ENCODE data around the gene BANF2. TPM values are rescaled to one million over a fixed set of nuclear protein-coding genes. Genes with fewer than 3 reads are reported as not detected.
A peak's percentile ranks its signal among the peaks of the same experiment; 100 is the strongest.
"Not testable (repeated sequence)": the region's sequence is repeated elsewhere in the genome, so short reads cannot be mapped to it uniquely, and the experiment has no call there.

BANF2 gene
- total RNA-seq = not detected

DNA sequence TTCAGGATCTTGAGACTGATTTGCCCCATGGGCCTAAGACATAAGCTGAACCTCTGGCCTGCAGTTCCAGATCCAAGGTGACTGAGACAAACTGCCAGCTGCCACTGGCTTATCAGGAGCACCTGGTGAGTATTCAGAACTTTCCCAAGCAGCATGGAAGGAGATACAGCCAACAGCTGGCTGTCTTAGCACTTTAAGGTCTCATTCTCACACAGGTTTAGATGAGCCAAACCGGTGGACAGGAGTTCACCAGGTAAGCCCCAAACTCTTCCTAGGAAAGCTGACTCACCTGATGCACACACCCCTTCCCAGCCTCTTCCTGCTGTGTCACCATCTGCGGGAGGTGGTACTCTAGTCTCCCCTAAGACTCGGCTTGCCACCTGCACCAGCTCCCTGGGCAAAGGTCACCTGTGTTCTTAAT, at the start of gene BANF2:
Gene BANF2, plus strand, starts transcription at position 36 of the 421 bp plus-strand sequence. CDS start 25,060 bp downstream, outside the sequence.
- no peak for DNase-seq

DNA sequence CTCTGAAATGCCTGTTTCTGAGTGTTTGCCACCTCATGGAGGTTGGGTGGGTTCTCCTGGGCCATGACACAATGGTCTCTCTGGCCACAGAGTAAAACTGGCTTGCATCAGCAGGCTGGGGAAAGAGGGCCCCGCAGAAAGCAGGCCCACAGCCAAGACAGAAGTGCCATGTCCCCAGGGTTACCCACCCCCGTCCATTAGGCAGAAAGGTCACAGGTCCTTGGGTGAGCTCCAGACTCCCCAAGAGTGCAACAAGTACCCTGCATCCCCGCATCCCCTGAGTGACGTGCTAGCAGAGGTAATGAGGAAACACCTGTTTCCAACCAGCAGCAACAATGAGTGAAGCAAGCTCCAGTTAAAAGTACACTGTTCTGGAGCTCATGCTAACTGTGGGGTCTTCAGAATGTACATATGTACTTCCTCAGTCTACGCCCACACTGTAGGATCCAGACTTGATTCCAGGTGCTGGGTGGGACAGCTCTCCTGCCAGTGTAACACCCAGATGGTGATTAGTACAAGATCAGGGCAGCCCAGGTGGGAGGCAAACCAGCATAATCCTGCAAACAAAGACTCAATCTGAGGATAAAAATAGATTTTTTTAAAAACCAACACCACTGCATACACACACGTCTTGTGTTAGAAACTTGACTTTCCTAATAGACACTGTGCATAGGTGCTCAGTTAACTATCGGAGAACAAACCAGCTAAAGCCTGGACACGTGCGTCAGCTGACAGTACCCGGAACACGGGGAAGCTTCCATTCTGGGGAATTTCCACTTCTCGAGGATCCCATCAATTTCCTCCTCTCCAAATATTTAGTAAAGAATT, 49.3 kb upstream of the BANF2 start:
- no peak for DNase-seq

DNA sequence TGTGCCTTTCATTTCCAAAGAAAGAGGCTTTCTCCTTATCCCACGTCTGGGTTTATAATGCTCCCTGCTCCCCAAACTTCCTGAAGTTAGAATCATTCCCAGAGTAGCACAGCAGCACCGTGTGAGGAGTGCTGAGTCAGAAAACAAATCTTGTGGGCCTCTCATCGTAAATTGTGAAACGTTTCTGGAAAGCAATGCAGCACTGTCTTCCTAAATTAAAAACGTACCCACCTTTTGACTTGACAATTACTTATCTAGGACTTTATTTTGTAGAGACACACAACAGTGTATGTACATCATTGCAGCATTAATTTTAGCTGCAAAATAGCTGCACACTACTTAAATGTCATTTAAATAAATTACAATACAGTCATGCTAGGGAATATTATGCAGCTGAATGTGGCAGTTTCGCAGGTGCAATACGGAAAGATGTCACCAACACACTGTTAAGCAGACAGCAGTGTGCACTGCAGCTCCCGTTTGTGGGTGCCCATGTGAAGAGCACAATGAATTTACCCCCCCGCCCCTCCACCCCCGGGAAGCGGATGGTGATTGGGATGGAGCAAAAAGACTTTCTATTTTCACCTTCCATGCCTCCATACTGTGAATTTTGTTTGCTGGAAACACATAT, 48.5 kb upstream of the BANF2 start:
- no peak for DNase-seq

DNA sequence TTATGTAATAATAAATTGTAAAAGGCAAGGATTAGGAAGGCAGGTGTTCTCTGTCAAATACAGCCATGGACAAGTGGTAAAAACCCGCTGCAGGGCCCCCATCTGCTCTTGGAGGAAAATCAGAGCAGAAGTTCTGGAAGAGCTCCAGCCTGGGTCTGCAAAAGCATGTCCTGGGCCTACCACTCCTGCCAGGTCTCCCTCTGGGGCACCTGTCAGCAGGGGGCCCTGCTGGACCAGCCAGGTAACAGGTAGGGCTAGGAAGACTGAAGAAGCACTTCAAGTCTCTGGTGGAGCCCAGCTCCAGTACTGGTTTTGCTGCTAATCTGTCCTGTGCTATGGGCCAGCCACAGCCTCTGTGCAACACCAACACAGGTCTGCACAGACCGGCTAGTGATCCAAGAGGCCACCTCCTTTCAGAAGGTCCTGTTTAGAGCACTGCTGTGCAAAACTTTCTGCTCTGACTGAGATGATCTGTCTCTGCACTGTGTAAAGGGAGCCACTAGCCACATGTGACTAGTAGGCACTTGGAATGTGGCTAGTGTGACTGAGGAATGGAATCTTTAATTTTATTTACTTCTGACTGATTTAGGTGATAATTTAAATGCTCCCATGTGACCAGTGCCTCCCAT, 47.9 kb upstream of the BANF2 start:
- no peak for DNase-seq

DNA sequence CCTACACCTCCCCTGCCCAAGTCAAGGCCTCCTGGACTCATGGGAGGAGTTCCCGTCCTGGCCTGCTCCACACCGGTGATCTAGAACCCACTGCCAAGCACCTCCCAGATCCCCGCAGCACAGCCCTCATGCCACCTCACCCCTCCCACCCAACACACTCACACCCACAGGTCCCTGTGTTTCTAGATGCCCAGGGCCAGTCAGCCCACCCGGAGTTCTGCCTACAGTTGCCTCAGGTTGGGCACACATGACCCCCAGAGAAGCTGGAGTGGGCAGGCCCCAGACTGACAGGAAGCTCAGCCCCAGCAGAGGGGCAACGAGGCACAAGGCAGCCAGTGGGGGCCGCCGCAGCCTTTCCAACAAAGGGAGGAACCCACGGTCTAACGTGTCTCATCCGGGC, 47.4 kb upstream of the BANF2 start:
- DNase-seq = no peak

DNA sequence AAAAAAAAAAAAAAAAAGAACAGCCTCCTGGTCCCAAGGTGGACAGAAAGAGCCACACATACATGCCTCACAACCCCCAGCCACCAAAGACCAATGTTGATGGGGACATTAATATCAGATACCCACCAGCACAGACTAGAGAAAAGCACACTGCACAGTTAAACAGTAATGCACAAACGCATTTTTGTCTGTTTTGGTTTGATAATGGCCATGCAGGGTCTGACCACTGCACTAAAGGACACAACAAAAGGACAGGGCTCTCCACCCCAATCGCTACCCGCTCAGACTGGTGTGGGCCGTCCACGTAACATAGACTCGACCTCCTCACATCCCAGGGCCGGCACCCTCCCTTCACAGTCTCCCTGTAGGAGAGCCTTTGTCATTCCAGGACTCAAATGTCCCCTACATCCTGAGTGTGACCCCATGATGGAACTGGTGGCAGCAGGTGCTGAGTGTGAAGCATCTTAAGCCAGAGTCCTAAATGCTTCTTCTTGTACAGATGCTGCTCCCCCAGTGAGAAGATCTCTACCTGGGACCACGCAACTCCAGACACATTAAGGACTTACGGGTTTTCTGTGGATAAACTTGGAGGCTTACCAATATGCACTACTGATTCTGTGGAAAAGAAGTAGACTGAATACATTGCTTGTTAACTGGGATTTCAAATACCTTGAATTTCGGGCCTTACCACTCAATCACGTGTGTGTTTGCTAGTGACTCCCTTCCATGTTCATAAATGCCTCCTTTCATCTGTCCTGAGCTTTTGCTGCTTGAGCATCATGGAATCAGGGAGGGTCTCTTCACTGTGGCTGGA, 45.7 kb upstream of the BANF2 start:
- DNase-seq = no peak

DNA sequence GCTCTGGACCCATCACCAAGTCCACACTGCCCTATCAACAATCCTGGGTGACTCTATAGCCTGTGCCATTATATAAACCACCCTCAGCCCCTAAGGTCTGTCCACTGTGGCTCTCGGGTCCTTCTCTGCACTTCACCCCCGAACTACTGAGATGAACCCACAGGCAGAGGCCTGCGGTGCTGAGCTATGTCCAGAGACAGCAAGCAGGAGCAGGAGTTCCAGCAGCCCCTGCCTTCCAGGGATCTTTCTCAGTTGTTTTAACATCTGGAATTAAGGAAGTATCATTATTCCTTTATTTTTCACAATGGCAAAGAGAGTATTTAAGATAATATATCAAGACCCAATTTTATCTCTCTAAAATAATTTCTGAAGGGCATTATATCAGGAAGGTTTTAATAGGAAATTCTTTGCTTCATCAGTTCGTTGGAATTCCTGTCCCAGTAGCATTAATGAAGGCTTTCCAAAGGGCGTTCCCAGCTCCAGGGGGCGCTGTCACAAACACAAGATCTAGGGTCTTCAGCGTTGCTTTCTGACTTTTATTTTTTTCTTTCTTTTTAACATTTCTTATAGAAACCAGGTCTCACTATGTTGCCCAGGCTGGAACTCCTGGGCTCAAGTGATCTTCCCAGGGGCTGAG, 45.0 kb upstream of the BANF2 start:
- DNase-seq = no peak

DNA sequence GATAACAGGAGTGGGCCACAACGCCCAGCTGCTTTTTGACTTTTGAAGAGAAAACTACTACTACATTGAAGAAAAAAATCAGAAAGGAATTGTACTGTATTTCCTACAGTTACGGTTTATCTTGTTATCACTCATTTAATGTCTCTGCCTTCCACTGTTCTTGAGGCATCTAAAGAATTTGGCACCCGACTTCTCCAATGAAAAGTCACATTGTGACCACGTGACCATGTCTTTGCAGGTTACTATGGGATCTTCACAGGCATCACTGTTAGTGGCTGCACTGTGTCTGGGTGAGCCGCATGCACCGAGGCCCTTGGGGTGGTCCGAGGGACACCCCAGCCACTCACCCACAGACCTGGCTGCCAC, 44.5 kb upstream of the BANF2 start:
- no peak for DNase-seq

DNA sequence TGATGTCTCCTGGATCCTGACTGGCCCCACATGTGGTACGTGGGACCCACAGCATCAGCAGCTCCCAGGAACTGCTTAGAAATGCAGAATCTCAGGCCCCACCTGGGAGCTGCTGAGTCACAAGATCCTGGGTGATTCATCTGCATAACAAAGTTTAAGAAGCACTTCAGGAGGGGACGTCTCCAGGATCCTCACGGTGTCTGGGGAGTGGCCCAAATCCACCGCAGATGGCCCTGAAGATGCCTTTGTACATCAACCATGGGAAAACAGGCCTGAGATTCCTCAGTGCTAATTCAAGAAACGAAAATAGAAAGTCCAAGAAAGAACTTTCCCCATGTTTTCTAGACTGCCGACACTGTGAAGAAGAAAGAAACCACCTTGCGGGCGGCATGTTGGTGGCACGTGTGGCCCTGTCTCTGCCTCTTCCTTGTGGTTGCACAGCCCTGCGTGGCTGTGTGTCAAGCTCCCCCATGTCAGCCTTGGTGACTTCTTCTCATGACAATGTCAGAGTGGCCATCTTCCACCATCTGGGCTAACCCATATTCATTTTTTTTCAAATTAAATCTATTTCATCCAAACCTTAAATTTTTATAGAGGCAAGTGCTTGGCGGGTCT, 43.8 kb upstream of the BANF2 start:
- DNase-seq = no peak

DNA sequence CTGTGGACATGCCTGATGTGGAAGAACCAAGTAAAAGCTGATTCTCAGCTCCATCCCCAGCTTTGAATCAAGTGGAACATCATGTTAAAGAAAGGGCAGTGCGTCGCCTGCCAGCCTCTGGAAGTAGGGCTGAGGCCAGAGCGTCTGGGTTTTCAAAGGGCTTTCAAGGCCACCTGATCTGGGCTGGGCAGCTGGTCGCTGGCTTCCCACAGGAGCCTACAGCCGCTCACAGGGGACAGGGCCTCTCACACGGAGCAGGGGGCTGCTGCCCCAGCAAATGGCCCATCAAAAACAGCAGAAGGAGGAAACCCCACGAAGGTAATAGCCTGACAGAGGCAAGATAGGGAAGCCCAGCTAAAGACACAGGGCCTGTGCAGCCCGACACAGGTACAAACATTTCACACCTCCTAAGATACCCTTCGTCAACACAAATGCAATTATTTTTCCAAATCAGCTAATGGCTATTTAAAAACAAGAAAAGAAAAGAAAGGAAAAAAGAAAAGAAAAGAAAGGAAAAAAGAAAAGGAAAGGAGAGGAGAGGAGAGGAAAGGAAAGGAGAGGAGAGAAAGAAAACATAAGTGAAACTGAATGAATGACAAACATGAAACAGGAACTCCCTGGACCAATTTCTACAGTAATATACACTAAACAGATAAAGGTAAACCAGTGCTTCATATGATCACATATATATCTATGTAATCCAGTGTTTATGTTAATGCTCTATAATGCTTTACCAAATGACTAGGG, 42.5 kb upstream of the BANF2 start:
- no peak for DNase-seq

DNA sequence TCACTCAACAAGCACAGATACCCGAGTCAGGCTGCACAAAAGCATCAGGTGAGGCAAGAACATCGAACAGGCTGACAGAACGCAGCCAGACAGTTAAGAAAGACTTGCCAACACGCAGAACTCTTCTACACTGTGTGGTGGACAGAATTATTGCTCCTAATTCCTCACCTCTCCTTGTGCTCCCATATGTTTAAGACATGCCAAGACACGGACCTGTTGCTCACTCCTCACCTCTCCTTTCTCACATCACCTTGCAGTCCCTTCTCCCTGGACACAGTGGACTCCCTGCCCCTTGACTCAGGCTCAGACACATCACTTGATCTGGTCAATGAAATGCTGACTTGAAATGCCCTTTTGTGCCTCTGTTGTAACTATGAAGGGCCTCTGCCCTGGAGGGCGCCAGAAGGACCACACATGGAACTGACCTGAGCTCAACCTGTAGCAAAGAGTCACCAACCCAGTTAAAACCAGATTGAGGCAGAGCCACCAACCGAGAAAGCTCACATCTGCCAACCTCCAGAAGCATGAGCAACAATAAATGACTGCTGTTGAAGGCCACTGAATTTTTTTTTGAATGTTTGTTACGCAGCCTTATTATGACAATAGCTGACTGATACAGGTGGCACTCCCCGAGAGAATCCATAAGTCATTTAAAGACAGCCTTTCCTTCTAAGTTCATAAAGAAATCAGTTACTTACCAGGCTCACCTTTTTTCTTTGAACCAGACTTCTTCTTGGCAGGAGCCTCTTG, 41.7 kb upstream of the BANF2 start:
- no peak for DNase-seq

DNA sequence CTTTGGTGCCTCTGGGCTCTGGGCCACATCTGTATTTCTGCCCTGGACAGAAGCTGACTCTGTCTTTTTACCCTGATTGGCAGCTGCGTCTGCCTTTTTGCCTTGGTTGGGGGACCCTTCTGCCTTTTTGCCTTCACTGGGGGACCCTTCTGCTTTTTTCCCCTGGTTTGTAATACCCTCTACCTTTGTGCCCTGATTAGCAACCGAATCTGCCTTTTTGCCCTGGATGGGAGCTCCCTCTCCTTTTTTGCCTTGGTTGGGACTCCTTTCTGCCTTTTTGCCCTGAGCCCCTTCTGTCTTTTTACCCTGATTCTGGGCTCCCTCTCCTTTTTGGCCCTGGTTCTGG, 41.1 kb upstream of the BANF2 start:
- DNase-seq = no peak

DNA sequence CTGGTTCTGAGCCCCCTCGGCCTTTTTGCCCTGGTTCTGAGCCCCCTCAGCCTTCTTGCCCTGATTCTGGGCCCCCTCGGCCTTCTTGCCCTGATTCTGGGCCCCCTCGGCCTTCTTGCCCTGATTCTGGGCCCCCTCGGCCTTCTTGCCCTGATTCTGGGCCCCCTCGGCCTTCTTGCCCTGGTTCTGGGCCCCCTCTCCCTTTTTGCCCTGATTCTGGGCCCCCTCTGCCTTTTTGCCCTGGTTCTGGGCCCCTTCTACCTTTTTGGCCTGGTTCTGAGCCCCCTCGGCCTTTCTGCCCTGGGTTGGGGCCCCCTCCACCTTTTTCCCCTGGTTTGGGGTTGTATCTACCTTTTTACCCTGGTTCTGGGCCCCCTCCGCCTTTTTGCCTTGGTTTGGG, 40.4 kb upstream of the BANF2 start:
- not testable (repeated sequence) for DNase-seq

DNA sequence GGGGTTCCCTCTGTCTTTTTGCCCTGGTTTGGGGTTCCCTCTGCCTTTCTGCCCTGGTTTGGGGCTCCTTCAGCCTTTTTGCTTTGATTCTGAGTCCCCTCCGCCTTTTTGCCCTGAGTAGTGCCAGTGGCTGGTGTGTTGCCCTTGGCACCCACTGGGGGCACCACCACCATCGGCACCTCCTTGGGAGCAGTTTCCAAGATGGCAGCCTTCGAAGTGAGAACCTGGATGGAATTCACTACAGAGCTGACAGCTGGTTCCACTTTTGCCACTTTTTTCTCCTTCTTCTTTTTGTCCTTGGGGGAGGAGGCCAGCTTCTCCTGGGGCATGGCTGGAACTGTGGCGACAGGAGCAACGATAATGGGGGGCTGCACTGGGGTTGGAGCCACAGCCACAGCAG, 40.0 kb upstream of the BANF2 start:
- DNase-seq = no peak

DNA sequence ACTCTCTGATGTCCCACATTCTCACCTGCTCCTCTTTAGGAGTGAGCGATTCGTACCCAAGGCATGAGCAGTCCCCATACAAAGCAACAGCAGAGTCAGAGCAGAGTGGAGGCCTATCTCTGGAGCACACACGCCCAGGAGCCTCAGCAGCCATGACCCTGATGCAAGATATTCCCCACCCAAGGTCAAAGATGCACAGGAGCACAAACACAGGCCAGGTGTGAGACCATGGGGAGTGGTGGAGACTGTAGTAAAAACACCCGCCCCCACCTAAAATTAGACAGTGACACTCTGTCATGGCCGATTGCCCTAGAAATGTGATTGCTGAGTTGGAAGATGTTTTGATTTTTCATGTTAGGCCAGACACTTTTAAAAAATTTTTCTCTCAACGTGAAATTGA, 39.1 kb upstream of the BANF2 start:
- no peak for DNase-seq

DNA sequence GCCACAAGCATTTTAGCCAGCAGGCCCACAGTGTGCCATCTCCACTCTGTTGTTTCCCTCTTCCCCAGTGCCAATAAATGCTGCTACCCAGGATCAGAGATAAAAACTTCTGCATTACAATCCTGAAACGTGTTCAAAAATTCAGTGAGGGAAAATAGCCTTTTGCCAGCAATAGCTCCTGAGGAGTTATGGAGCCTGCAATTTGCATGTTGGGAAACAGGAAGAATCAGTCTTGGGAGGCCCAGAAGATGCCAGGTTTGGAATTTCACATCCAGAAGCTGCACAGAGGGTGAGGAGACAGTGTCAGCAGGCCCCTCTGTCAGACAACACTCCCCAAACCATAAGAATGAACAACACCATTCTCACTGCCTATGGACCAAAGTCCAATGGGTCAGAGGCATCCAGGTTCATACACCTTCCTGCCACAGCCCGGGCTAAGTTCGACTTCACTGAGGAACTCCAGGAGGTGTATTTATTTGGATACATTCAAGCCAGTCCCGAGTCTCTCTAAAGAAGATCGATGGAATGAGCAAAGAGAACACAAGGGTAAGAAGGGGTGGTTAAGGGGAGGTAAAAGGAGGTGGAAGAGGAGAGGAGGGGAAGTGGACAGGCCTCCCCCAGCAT, 38.5 kb upstream of the BANF2 start:
- no peak for DNase-seq

DNA sequence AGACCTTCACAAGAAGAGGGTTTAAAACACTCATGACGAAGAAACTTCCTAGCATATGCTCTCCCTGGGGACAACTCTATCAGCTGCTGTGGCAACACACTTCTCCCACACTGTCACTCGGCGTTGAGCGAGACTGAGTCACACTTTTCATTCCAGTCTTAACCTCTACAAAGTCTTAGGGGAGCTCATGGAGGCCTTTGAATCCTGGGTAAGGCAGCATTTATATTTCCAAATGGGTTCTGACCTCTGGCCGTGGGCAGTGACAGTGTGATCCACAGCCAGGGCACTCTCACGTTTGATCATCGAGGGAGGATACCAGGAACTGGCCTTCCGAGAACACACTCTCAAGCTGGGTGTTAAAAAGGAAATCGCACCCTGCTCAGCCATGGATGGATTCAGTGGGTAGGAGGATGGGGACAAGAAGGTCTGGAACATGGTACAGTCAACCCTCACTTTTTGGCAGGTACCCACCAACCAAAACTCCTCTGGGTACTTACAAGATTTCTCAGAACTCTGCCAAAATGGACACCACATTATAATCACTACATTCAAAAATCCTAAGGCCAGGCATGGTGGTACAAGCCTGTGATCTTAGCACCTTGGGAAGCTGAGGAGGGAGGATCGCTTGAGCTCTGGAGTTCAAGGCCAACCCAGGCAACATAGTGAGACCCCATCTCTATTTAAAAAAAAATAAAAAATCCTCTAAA, 37.3 kb upstream of the BANF2 start:
- peak; percentile 9 for DNase-seq

DNA sequence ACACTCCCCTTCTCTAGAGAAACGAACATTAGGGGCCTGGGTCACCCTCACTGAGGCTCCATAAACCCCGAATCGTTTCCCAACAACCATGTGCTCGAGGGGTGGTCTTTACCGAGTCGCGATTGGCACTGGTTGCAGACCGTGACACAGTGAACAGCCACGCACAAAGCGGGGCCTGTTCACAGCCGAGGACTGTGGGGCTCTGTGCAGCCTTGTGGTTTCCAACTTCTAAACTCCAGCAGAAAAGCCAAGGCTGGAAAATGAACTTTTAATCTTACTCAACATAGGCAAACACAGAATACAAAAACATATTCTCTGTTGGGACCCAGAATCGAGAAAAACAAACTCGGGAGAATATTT, 36.7 kb upstream of the BANF2 start:
- DNase-seq = no peak

DNA sequence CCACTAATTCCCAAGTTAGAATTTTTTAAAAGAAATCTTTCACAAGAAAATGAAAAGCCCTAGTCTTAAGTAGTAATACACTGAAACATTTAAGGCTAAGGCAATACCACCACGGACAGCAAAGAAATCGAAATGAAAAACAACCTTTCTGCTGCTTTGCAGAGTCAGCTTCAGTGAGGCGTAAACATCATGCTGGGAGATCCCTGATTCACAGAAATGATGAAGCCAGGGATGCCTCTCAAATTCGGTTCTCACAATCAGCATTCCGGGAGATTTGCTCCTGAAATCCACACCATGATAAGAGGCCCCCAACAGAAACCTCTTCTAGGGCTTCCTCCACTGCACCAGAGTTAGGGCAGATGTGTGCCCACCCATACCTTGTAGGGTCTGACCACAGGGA, 36.3 kb upstream of the BANF2 start:
- DNase-seq = no peak

Data from skin of body (tissue), 2 donors.